PC-9 (cell line): ENCODE results near the gene SLC25A3. TPM values are rescaled to one million over a fixed set of nuclear protein-coding genes. Genes with fewer than 3 reads are reported as not detected.

Source experiments
- BruUV-seq: library from RNA; stranded (reverse); fragments of 400-500 nt; replicated peaks from 2 replicates; lab custom pipeline; 2021; lab: Mats Ljungman, UMichigan
- CTCF ChIA-PET: fragments of 300-600 bp; sonication (Branson Sonifier 250); formaldehyde crosslinking; loops from one replicate; lab custom pipeline; 2022; ENCODE audit warnings: antibody characterized with exemption; lab: Charles Lee
- POLR2A ChIA-PET: fragments of 300-600 bp; sonication (Branson Sonifier 250); formaldehyde crosslinking; loops from one replicate; lab custom pipeline; 2022; ENCODE audit warnings: antibody characterized with exemption; ENCODE audit not compliant: unreplicated experiment; lab: Charles Lee
- DNase-seq, 2 experiments: peaks; one replicate each; pipeline versions ENCODE4 v3.0.0 to v3.0.0-alpha.2; 2015 to 2022; ENCODE audit warnings: mixed read lengths in 1 of 2
- H2AFZ ChIP-seq: fragments of 200-600 bp; sonication (generic); 2 replicates; pipeline ENCODE4 v1.8.1; 2017; ENCODE audit warnings: antibody characterized with exemption
- H3F3A ChIP-seq: fragments of 200-600 bp; sonication (generic); 2 replicates; pipeline ENCODE4 v1.8.1; 2017; ENCODE audit warnings: antibody characterized with exemption, mild to moderate bottlenecking, low read depth; ENCODE audit not compliant: insufficient read depth
- H3K27ac ChIP-seq: fragments of 200-600 bp; sonication (generic); 2 replicates; pipeline ENCODE4 v1.6.1; 2016; ENCODE audit warnings: mixed run types
- H3K27me3 ChIP-seq: fragments of 200-600 bp; sonication (generic); 2 replicates; pipeline ENCODE4 v1.6.1; 2016; ENCODE audit warnings: low read depth, mixed run types; ENCODE audit not compliant: insufficient read depth
- H3K36me3 ChIP-seq: fragments of 200-600 bp; sonication (generic); 2 replicates; pipeline ENCODE4 v1.6.1; 2016; ENCODE audit warnings: low read depth, mixed run types
- H3K4me1 ChIP-seq: fragments of 200-600 bp; sonication (generic); replicated peaks from 2 replicates; pipeline ENCODE4 v1.6.1; 2016; ENCODE audit warnings: mixed run types; ENCODE audit not compliant: insufficient read depth
- H3K4me2 ChIP-seq: fragments of 200-600 bp; sonication (generic); 2 replicates; pipeline ENCODE4 v1.6.1; 2017; ENCODE audit warnings: mixed run types
- H3K4me3 ChIP-seq: fragments of 200-600 bp; sonication (generic); 2 replicates; pipeline ENCODE4 v1.6.1; 2016; ENCODE audit warnings: mixed run types
- H3K79me2 ChIP-seq: fragments of 200-600 bp; sonication (generic); 2 replicates; pipeline ENCODE4 v1.6.1; 2017; ENCODE audit warnings: low read depth, mixed run types
- H3K9me2 ChIP-seq: fragments of 200-600 bp; sonication (generic); 2 replicates; pipeline ENCODE4 v1.8.1; 2017; ENCODE audit warnings: mild to moderate bottlenecking; ENCODE audit not compliant: insufficient read depth
- H3K9me3 ChIP-seq: fragments of 200-600 bp; sonication (generic); 2 replicates; pipeline ENCODE4 v1.8.1; 2016; ENCODE audit warnings: low read depth; ENCODE audit not compliant: insufficient read depth
- H4K20me1 ChIP-seq: fragments of 200-600 bp; sonication (generic); 2 replicates; pipeline ENCODE4 v1.8.1; 2017; ENCODE audit not compliant: insufficient read depth
- EZH2 ChIP-seq: fragments of 200-600 bp; sonication (generic); IDR thresholded peaks from 2 replicates; pipeline ENCODE4 v1.8.0; 2017; ENCODE audit warnings: antibody characterized with exemption, low read depth
- intact Hi-C: fragments of 100-400 bp; cut with micrococcal nuclease; formaldehyde crosslinking; loops from one replicate; pipeline ENCODE4 v1.10.0; 2022; ENCODE audit not compliant: unreplicated experiment
- total RNA-seq: library from RNA; stranded (reverse); gene quantifications from 2 replicates; pipeline ENCODE4 v1.2.3, GENCODE V29; 2021
- TF ChIP-seq, protein P1 (sequence below): fragments of 200-600 bp; sonication (generic); conservative IDR thresholded peaks from 2 replicates; pipeline ENCODE4 v1.6.1; 2017; ENCODE audit warnings: mixed run types, antibody characterized with exemption, mild to moderate bottlenecking, moderate library complexity

The SLC25A3 gene
- total RNA-seq, 1 experiment from 2014 or later: 572 TPM

DNA sequence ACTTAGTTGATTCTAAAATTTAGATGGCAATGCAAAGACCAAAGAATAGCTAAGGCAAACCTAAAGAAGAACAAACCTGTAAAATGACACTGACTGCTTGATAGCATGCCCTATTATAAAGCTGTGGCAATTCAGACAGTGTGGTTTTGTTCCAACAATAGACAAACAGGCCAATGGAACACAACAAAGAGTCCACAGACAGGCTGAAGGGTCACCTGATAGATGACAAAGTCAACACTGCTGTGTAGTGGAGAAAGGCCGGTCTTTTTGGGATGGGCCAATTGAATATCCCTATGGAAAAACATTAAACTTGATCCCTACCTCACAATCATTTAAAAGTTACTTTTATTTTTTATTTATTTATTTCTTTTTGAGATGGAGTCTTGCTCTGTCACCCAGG is 33.8 kb upstream of the SLC25A3 start:
- Histone ChIP-seq H3F3A (no peaks in the 10 kb centered on the region; the same call in 1 of the 2 replicates), H3K36me3 (no peaks in the 10 kb centered on the region), H3K27ac (no peak overlapping the region), H2AFZ (no peak overlapping the region), H3K9me3 (no peaks in the 10 kb centered on the region), H3K4me2 (no peak overlapping the region), H3K27me3 (no peaks in the 10 kb centered on the region), H3K9me2 (no peaks in the 10 kb centered on the region), H3K79me2 (no peaks in the 10 kb centered on the region), H4K20me1 (no peaks in the 10 kb centered on the region), H3K4me3 (no peak overlapping the region), H3K4me1 (no peaks in the 10 kb centered on the region)
- ChIA-PET POLR2A (no interaction called here), CTCF (no interaction called here)
- DNase-seq: no peak
- BruUV-seq: no TSS peak
- intact Hi-C loops: no loop called here
- no peak for TF ChIP-seq EZH2
- TF ChIP-seq, protein P1, sequence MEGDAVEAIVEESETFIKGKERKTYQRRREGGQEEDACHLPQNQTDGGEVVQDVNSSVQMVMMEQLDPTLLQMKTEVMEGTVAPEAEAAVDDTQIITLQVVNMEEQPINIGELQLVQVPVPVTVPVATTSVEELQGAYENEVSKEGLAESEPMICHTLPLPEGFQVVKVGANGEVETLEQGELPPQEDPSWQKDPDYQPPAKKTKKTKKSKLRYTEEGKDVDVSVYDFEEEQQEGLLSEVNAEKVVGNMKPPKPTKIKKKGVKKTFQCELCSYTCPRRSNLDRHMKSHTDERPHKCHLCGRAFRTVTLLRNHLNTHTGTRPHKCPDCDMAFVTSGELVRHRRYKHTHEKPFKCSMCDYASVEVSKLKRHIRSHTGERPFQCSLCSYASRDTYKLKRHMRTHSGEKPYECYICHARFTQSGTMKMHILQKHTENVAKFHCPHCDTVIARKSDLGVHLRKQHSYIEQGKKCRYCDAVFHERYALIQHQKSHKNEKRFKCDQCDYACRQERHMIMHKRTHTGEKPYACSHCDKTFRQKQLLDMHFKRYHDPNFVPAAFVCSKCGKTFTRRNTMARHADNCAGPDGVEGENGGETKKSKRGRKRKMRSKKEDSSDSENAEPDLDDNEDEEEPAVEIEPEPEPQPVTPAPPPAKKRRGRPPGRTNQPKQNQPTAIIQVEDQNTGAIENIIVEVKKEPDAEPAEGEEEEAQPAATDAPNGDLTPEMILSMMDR: no peak

DNA sequence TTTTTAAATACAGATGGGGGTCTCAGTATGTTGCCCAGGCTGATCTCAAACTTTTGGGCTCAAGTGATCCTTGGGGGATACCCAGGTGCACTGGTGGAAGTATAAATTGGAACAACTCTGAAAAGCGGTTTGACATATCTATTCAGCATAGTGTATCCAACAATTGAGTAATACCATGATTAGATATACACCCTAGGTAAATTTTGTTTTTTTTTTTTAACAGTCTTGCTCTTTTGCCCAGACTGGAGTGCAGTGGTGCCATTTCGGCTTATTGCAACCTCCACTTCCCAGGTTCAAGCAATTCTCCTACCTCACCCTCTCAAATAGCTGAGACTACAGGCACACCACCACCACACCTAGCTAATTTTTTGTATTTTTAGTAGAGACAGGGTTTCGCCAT is 31.6 kb upstream of the SLC25A3 start:
- CTCF ChIA-PET: interaction anchor here (0.7 kb wide), 1 partner anchor 1222 kb away, joined by 3 read pairs; no protein-coding TSS in a partner anchor

DNA sequence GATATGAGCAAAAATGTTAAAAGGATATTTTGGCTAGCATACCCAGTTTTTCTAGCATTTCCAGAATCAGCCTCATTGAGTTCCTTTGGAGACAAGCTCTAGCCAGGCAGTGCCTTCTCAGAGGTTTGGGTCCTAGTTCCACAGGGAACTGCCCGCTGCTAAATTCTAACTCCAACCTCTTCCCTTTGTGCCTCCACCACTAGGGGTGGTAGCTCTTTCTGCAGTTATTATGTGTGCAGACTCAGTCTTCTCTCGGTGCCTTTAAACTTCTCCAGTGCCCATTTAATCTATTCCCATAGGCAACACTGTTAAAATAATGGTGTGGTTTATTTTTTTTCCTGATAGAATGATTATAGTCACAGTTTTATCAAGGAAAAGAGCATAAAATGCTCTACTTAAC is 21.5 kb upstream of the SLC25A3 start:
- Histone ChIP-seq H3K4me2 (no peak overlapping the region), H3F3A (0 out of 2 replicates have a peak, but pooled peaks cover 4% of the 10 kb centered on the region), H3K4me3 (no peak overlapping the region), H3K4me1 (no peaks in the 10 kb centered on the region; the same call in 1 of the 2 replicates), H3K9me3 (no peaks in the 10 kb centered on the region), H3K27ac (no peak overlapping the region), H3K79me2 (no peaks in the 10 kb centered on the region), H4K20me1 (no peaks in the 10 kb centered on the region), H3K9me2 (no peaks in the 10 kb centered on the region), H3K27me3 (no peaks in the 10 kb centered on the region), H3K36me3 (no peaks in the 10 kb centered on the region), H2AFZ (no peak overlapping the region)
- POLR2A ChIA-PET: no interaction called here
- intact Hi-C loops: no loop called here
- DNase-seq: no peak
- no TSS peak for BruUV-seq
- CTCF ChIA-PET: interaction anchor here (0.7 kb wide), 1 partner anchor 19 kb away, joined by 3 read pairs; no protein-coding TSS in a partner anchor
- TF ChIP-seq, protein P1: peak; percentile 33; the same call in 1 of the 2 replicates
- no peak for TF ChIP-seq EZH2

More for the DNA sequence above, 31.6 kb upstream of the SLC25A3 start:
- H3K9me3 ChIP-seq: no peaks in the 10 kb centered on the region
- no peaks in the 10 kb centered on the region for H3K79me2 ChIP-seq
- H3K4me2 ChIP-seq: no peak overlapping the region
- no peaks in the 10 kb centered on the region for H3K9me2 ChIP-seq
- no peaks in the 10 kb centered on the region for H3K27me3 ChIP-seq
- no peak for TF ChIP-seq EZH2
- TF ChIP-seq, protein P1: no peak
- no peaks in the 10 kb centered on the region for H3K36me3 ChIP-seq
- no peaks in the 10 kb centered on the region for H3F3A ChIP-seq
- no peak for DNase-seq
- POLR2A ChIA-PET: interaction anchor here (0.6 kb wide), 1 partner anchor 1716 kb away, joined by 6 read pairs; no protein-coding TSS in a partner anchor
- no TSS peak for BruUV-seq
- no peak overlapping the region for H3K4me3 ChIP-seq
- no peaks in the 10 kb centered on the region for H4K20me1 ChIP-seq
- no peak overlapping the region for H3K27ac ChIP-seq
- H3K4me1 ChIP-seq: no peaks in the 10 kb centered on the region
- no peak overlapping the region for H2AFZ ChIP-seq
- intact Hi-C loops: no loop called here
